Transverse colon (tissue), 4 donors: ENCODE results near the gene RPL23. TPM values are rescaled to one million over a fixed set of nuclear protein-coding genes. Genes with fewer than 3 reads are reported as not detected.

Experiments used
- DNase-seq: peaks from one replicate; pipeline ENCODE4 v3.0.0-alpha.2; 2019
- H3K27ac ChIP-seq, 4 donors: fragments of 200-600 bp; sonication (generic); 2 replicates each; pipeline ENCODE4 v1.5.1; 2016 to 2018; ENCODE audit warnings: inconsistent platforms in 4 of 4
- H3K27me3 ChIP-seq: fragments of 200-600 bp; sonication (generic); 2 replicates; pipeline ENCODE4 v1.5.1; 2017; ENCODE audit warnings: inconsistent platforms
- H3K36me3 ChIP-seq, 4 donors: fragments of 200-600 bp; sonication (generic); 2 replicates each; pipeline ENCODE4 v1.5.1; 2017 to 2019; ENCODE audit warnings: inconsistent platforms in 4 of 4
- H3K4me1 ChIP-seq, 4 donors: fragments of 200-600 bp; sonication (generic); 2 replicates each; pipeline ENCODE4 v1.5.1; 2017 to 2020; ENCODE audit warnings: inconsistent platforms in 4 of 4
- H3K4me3 ChIP-seq, 4 donors: fragments of 200-600 bp; sonication (generic); 1 replicate in 1 of 4; 2 replicates in 3 of 4; pipeline versions ENCODE4 v1.5.1 to v1.6.1; 2017 to 2019; ENCODE audit warnings: inconsistent platforms in 4 of 4
- H3K9me3 ChIP-seq, 2 donors: fragments of 200-600 bp; sonication (generic); 2 replicates each; pipeline ENCODE4 v1.5.1; 2017 to 2019; ENCODE audit warnings: inconsistent platforms in 2 of 2
- EP300 ChIP-seq: sonication (generic); formaldehyde crosslinking; IDR thresholded peaks from one replicate; pipeline ENCODE4 v1.6.1; 2017; ENCODE audit warnings: antibody characterized with exemption, low read depth
- POLR2A ChIP-seq: fragments of 450-650 bp; IDR thresholded peaks from one replicate; pipeline ENCODE4 v1.6.1; 2016; ENCODE audit warnings: antibody characterized with exemption, mild to moderate bottlenecking, moderate library complexity
- POLR2AphosphoS5 ChIP-seq, 3 donors: sonication (generic); formaldehyde crosslinking; IDR thresholded peaks; one replicate each; pipeline ENCODE4 v1.6.1; 2016; ENCODE audit warnings: antibody characterized with exemption in 3 of 3
- WGBS, 2 donors: methylation state at CpG; one replicate each; pipeline ENCODE4 v1.1.5; 2018; ENCODE audit warnings: low coverage in 1 of 2; 5-methylcytosine and 5-hydroxymethylcytosine counted together
- in situ Hi-C, 4 donors: fragments of 200-750 bp; cut with MboI; loops; one replicate each; pipeline versions ENCODE4 v1.15.0 to v1.15.1; 2017; ENCODE audit warnings: low sequenced_read_pairs in 3 of 4, low pct_ligation_motif_present in 1 of 4, low pct_unique_long_range_greater_than_20kb in 1 of 4
- intact Hi-C: fragments of 100-400 bp; cut with DNase I; formaldehyde crosslinking; loops from one replicate; pipeline ENCODE4 v1.15.1; 2023; ENCODE audit warnings: low total_unique reads
- total RNA-seq, 4 donors: library from RNA; depleted of rRNA; stranded (reverse); fragments of >200 nt; gene quantifications; one replicate each; pipeline ENCODE4 v1.1.0, GENCODE V29; 2016
- TF ChIP-seq, protein P1 (sequence below), 5 experiments: fragments of 200-600 bp in 3 of 5; fragments of 450-650 bp in 2 of 5; sonication (generic) in 3 of 5; IDR thresholded peaks; 1 replicate in 2 of 5; 2 replicates in 3 of 5; pipeline ENCODE4 v1.5.1; 2016 to 2017; ENCODE audit warnings: antibody characterized with exemption in 5 of 5, inconsistent platforms in 3 of 5, mild to moderate bottlenecking in 2 of 5, moderate library complexity in 1 of 5

Gene RPL23
- total RNA-seq, 4 donors from 2014 or later, result 386 to 1,109 (median 710) TPM

DNA sequence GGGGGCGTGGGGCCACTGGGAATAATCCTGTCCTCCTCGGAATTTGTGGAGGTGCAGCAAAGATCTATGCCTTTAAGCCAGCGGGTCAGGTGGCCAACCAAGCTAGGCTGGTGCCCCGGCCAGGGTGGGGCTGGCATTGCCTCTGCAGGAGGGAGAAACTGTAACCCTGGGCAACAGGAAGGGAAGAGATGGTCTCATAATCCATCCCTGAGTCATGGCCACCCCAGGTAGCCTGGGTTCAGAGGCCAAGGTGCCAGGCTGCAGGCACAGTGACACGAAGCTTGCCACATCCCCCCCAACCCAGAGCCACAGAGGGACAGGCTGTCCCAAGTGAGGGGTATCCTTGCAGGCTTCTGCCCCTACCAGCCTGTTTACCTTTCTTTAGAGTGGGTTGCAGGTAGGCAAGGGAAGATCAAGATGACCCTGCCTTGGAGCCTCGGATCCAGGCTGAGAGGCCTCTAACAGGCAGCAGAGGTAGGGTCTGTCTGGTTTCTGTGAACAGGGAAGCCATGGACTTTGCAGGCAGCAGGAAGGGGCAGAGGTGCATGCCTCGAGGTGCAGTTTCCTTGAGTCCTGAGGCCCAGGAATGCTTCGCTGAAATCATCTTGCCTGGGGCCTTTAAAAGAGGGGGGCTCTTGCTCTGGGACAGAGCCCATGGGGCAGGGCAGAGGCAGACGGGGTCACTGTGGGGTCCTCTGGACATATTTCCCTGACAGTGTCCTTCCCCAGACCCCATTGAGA, 20.3 kb upstream of the RPL23 start:
- peaks cover 44 to 76% (median 60%) of the 10 kb centered on the region in 4 donors for H3K4me1 ChIP-seq
- H3K27me3 ChIP-seq, result no peaks in the 10 kb centered on the region
- H3K4me3 ChIP-seq, result peak overlapping the region in 1 of 4 donors; percentile 1
- TF ChIP-seq POLR2AphosphoS5 (IDR thresholded peaks at IDR 0.05) (no peak), POLR2A (no peak), EP300 (no peak)
- TF ChIP-seq, protein P1, sequence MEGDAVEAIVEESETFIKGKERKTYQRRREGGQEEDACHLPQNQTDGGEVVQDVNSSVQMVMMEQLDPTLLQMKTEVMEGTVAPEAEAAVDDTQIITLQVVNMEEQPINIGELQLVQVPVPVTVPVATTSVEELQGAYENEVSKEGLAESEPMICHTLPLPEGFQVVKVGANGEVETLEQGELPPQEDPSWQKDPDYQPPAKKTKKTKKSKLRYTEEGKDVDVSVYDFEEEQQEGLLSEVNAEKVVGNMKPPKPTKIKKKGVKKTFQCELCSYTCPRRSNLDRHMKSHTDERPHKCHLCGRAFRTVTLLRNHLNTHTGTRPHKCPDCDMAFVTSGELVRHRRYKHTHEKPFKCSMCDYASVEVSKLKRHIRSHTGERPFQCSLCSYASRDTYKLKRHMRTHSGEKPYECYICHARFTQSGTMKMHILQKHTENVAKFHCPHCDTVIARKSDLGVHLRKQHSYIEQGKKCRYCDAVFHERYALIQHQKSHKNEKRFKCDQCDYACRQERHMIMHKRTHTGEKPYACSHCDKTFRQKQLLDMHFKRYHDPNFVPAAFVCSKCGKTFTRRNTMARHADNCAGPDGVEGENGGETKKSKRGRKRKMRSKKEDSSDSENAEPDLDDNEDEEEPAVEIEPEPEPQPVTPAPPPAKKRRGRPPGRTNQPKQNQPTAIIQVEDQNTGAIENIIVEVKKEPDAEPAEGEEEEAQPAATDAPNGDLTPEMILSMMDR (IDR thresholded peaks at IDR 0.05), result no peak
- no peaks in the 10 kb centered on the region for H3K9me3 ChIP-seq
- WGBS, 2 donors, result 40% methylated on average over 9 of the region's 9 CpGs; no CpG with 5 or more reads in 1 of the 2 donors
- H3K27ac ChIP-seq, result peak overlapping the region; percentile 91 to 99 (median 98)
- in situ Hi-C loops (loop anchor here in 1 of 4 donors (25.0 kb wide), 1 partner anchor 288 kb away; the partner anchor contains the start of genes ARL5C and PLXDC1), intact Hi-C loops (loop anchor here (2.0 kb wide), 1 partner anchor 49 kb away; no protein-coding TSS in a partner anchor)
- DNase-seq, result peak; percentile 56
- H3K36me3 ChIP-seq, result peaks cover 0 to 6% (median 0%) of the 10 kb centered on the region in 4 donors

DNA sequence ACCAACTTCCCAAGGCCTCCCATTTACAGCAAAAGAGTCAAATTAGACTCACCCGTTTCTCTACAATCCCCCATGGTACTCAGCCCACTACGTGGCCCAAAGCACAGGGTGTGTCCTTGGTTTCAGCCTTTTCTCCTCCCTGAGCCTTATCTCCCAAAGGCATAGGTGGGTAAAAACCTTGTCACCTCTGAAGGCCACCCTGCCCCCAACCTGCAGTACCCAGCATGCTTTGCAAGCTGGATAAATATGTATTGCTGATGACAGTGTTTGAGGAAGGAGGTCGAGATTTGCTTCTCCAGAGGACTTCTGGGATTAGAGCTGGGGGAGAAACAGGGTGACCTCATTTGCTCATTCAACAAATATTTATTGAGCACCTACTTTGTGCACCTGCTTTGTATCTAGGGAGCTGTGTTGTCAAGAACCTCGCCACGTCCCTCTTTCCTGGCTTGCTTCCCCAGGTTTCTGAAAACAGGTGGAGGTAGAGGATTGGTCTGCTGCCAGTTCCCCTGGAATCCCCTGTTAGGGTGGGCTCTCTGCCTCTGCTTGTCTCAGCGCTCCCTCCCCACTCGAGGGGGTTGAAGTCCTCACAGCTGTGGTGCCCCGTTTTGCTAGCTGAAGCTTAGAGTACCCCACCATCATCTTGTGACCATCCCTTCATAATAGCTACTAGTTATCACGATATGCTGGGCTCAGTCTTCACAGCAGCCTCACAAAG, 19.3 kb upstream of the RPL23 start:
- TF ChIP-seq, protein P1 (IDR thresholded peaks at IDR 0.05), result no peak
- TF ChIP-seq EP300 (no peak), POLR2A (no peak), POLR2AphosphoS5 (IDR thresholded peaks at IDR 0.05) (no peak)
- peak; percentile 28 for DNase-seq
- intact Hi-C loops (loop anchor here (2.0 kb wide), 1 partner anchor 50 kb away; no protein-coding TSS in a partner anchor), in situ Hi-C loops (loop anchor here in 1 of 4 donors (25.0 kb wide), 1 partner anchor 289 kb away; the partner anchor contains the start of genes ARL5C and PLXDC1)
- H3K4me1 ChIP-seq, result peaks cover 50 to 75% (median 68%) of the 10 kb centered on the region in 4 donors
- peak overlapping the region in 1 of 4 donors; percentile 97 for H3K4me3 ChIP-seq
- H3K9me3 ChIP-seq, result no peaks in the 10 kb centered on the region
- no peaks in the 10 kb centered on the region for H3K27me3 ChIP-seq
- H3K27ac ChIP-seq, result peak overlapping the region; percentile 91 to 99 (median 98)
- no peaks in the 10 kb centered on the region for H3K36me3 ChIP-seq
- 0 to 43% methylated on average over 1 to 9 of the region's 9 CpGs for WGBS, 2 donors

DNA sequence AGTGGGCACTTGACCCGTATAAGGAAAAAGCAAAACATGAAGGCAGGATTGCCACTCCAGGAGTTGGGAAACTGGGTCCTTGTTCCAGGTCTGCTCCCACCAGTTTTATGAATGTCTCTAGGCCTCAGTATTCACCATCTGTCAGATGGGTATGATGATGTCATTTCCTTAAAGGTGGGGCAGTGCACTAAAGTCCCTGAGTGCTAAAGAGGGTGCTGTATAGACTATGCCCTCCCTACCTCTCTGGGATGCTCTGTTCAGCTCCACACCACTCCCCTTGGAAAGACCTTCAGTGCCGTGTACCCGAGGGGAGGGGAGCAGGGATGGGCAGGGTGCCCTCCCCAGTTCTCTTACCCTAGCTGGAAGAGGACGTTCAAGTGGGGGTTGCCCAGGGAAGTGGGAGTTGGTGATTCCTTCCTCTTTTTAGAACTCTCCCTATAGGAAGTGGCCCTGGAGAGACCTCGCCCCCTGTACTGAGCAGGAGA, 18.5 kb upstream of the RPL23 start:
- in situ Hi-C loops (loop anchor here in 1 of 4 donors (25.0 kb wide), 1 partner anchor 290 kb away; the partner anchor contains the start of genes ARL5C and PLXDC1), intact Hi-C loops (loop anchor here (2.0 kb wide), 1 partner anchor 51 kb away; no protein-coding TSS in a partner anchor)
- 15 to 17% methylated on average over 1 to 5 of the region's 5 CpGs for WGBS, 2 donors
- H3K27ac ChIP-seq, result peak overlapping the region; percentile 91 to 99 (median 98)
- peaks cover 45 to 75% (median 63%) of the 10 kb centered on the region in 4 donors for H3K4me1 ChIP-seq
- H3K27me3 ChIP-seq, result no peaks in the 10 kb centered on the region
- no peaks in the 10 kb centered on the region for H3K36me3 ChIP-seq
- H3K9me3 ChIP-seq, result no peaks in the 10 kb centered on the region
- peak overlapping the region in 3 of 4 donors; percentile 81 to 97 (median 97) for H3K4me3 ChIP-seq
- no peak for TF ChIP-seq EP300
- TF ChIP-seq POLR2AphosphoS5 (IDR thresholded peaks at IDR 0.05), result no peak
- TF ChIP-seq, protein P1 (IDR thresholded peaks at IDR 0.05), result no peak
- no peak for TF ChIP-seq POLR2A
- DNase-seq, result no peak
